Pancreas (tissue), 10 donors: ENCODE measurements around the gene EFCAB14. TPM values are rescaled to one million over a fixed set of nuclear protein-coding genes. Genes with fewer than 3 reads are reported as not detected.
A peak's percentile ranks its signal among the peaks of the same experiment; 100 is the strongest.

ENCODE experiments used
- ATAC-seq, 4 donors: fragments of 200-7000 bp; cut with Tn5 transposase; one replicate each; pipeline versions ENCODE4 v1.8.0 to v1.9.1; 2020; ENCODE audit warnings: mild to moderate bottlenecking in 4 of 4, moderate library complexity in 4 of 4
- DNase-seq, 6 donors: peaks; one replicate each; pipeline ENCODE4 v3.0.0-alpha.2; 2020
- FAIRE-seq: peaks from 2 replicates; lab custom pipeline; 2012; peaks lifted over from hg19 to GRCh38; lab: Jason Lieb, UNC
- H3K27ac ChIP-seq, 4 donors: fragments of 200-600 bp; sonication (generic); 1 replicate in 3 of 4; 2 replicates in 1 of 4; pipeline versions ENCODE4 v1.5.0 to v1.8.0; 2020
- H3K27me3 ChIP-seq, 4 donors: fragments of 200-600 bp; one replicate each; pipeline ENCODE4 v1.8.0; 2021
- H3K36me3 ChIP-seq, 3 donors: fragments of 200-600 bp; sonication (generic) in 1 of 3; one replicate each; pipeline versions ENCODE4 v1.5.0 to v1.8.0; 2020 to 2021
- H3K4me1 ChIP-seq, 3 donors: fragments of 200-600 bp; one replicate each; pipeline ENCODE4 v1.8.0; 2021
- H3K4me3 ChIP-seq, 4 donors: fragments of 200-600 bp; sonication (generic) in 2 of 4; one replicate each; pipeline versions ENCODE4 v1.5.0 to v1.8.0; 2020 to 2021
- H3K9me3 ChIP-seq, 4 donors: fragments of 200-600 bp; one replicate each; pipeline ENCODE4 v1.8.0; 2021
- WGBS, 2 donors: extraction: QIAGEN DNeasy Blood & Tissue Kit; methylation state at CpG; one replicate each; pipeline ENCODE4 v1.1.7; 2013; 5-methylcytosine and 5-hydroxymethylcytosine counted together
- intact Hi-C, 3 donors: fragments of 100-400 bp; cut with DNase I; formaldehyde crosslinking; loops; one replicate each; pipeline versions ENCODE4 v1.11.1 to v1.14.2; 2022
- polyA plus RNA-seq, 2 donors: library from polyadenylated mRNA; stranded (reverse); fragments of 200-250 nt; gene quantifications; one replicate each; pipeline ENCODE4 v1.2.3, GENCODE V29; 2013
- total RNA-seq, 6 donors: library from RNA; stranded (reverse); fragmentation: NEBNext Ultra II Directional in 4 of 6; extraction: Animal tissue kit (Norgen Biotek cat#: 25700) in 4 of 6; gene quantifications; one replicate each; pipeline versions ENCODE4 v1.2.1 to v1.2.4, GENCODE V29; 2021 to 2023
- TF ChIP-seq, protein P1 (sequence below), 4 donors: fragments of 200-600 bp; sonication (generic) in 3 of 4; IDR thresholded peaks; one replicate each; pipeline versions ENCODE4 v1.5.0 to v1.8.0; 2021; ENCODE audit warnings: antibody characterized with exemption in 4 of 4
- donor health status: healthy with polysubstance abuse.
- donor health status: DM: no; HTN: no; CAD: no; lungs with moderate emphysema.
- donor health status: DM: no; HTN: no; CAD: no.
- donor health status: control.
- donor health status: control.
- donor health status: Bipolar disorder and iron deficiency.
- donor health status: DM: yes; HTN: yes; CAD: no.
- donor health status: DM: no; HTN: no; CAD: no.
- donor health status: DM: no; HTN: no; CAD: no.
- donor health status: DM: yes; HTN: yes; CAD: no.

Gene EFCAB14, protein sequence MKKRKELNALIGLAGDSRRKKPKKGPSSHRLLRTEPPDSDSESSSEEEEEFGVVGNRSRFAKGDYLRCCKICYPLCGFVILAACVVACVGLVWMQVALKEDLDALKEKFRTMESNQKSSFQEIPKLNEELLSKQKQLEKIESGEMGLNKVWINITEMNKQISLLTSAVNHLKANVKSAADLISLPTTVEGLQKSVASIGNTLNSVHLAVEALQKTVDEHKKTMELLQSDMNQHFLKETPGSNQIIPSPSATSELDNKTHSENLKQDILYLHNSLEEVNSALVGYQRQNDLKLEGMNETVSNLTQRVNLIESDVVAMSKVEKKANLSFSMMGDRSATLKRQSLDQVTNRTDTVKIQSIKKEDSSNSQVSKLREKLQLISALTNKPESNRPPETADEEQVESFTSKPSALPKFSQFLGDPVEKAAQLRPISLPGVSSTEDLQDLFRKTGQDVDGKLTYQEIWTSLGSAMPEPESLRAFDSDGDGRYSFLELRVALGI
- total RNA-seq (10 to 100 TPM; 24.9 to 55.2 (median 31.9) TPM), polyA plus RNA-seq (10 to 100 TPM in 1 of 2 donors, 1 to 10 TPM in 1; 8.4 to 19.8 TPM)

DNA sequence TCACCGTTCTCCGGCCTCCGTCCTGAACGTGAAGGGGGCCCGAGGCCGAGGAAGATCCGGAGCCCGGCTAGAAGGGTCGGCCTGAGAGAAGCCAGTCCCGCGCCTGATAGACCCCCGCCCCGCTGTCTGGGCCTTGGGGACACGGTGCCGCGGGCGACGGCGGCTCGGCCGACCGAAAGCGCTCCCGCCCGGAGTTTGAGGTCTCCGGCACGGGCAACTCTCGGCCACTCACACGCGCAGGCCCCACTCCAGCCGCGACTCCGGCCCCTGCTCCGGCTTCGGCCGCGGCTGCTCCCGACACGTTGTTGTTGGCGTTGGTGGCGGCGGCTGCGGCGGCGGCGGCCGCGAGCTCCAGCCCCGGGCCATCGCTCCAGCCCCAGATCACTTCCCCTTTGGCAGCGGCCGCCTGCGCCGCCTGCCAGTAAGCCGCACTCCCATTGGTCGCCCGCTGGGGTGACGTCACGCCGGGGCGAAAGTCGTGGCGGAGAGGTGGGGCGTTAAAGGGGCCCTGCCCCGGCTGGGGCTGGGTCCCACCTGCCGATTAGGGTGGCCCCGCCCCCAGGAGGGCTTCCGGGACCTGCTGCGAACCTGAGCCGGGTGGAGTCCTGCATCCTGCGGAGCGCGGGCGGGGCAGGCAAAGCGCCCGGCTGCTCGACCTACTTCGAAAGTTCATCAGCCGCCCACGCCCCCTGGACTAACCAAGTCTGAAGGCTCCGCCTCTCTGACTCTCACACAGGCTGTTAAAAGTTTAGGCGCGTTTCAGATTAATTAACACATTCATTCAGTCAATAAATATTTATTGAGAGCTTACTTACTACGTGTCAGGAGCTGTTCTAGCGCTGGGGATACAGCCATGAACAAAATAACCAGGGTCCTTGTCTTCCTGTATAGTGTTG is at the start of gene EFCAB14:
Gene EFCAB14, minus strand, starts transcription at position 388 of the 896 bp plus-strand sequence. CDS start 1,027 bp downstream, outside the sequence.
- intact Hi-C loops, result no loop called here
- ATAC-seq (peak; percentile 97 to 99 (median 99)), DNase-seq (peak; percentile 97 to 100 (median 99)), FAIRE-seq (peak; percentile 73)
- WGBS, 2 donors, result 0% methylated on average over 57 to 85 of the region's 85 CpGs
- H3K27ac ChIP-seq, result peak within 1 kb of the TSS; percentile 67 to 80 (median 74)
- peaks cover 0 to 3% (median 0%) of the 10 kb centered on the region in 3 donors for H3K36me3 ChIP-seq
- peak within 1 kb of the TSS; percentile 82 to 98 (median 92) for H3K4me3 ChIP-seq
- no peaks in the 10 kb centered on the region for H3K27me3 ChIP-seq
- TF ChIP-seq, protein P1, sequence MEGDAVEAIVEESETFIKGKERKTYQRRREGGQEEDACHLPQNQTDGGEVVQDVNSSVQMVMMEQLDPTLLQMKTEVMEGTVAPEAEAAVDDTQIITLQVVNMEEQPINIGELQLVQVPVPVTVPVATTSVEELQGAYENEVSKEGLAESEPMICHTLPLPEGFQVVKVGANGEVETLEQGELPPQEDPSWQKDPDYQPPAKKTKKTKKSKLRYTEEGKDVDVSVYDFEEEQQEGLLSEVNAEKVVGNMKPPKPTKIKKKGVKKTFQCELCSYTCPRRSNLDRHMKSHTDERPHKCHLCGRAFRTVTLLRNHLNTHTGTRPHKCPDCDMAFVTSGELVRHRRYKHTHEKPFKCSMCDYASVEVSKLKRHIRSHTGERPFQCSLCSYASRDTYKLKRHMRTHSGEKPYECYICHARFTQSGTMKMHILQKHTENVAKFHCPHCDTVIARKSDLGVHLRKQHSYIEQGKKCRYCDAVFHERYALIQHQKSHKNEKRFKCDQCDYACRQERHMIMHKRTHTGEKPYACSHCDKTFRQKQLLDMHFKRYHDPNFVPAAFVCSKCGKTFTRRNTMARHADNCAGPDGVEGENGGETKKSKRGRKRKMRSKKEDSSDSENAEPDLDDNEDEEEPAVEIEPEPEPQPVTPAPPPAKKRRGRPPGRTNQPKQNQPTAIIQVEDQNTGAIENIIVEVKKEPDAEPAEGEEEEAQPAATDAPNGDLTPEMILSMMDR (IDR thresholded peaks at IDR 0.05), result no peak
- peaks cover 10 to 40% (median 16%) of the 10 kb centered on the region in 3 donors for H3K4me1 ChIP-seq
- no peaks in the 10 kb centered on the region for H3K9me3 ChIP-seq

DNA sequence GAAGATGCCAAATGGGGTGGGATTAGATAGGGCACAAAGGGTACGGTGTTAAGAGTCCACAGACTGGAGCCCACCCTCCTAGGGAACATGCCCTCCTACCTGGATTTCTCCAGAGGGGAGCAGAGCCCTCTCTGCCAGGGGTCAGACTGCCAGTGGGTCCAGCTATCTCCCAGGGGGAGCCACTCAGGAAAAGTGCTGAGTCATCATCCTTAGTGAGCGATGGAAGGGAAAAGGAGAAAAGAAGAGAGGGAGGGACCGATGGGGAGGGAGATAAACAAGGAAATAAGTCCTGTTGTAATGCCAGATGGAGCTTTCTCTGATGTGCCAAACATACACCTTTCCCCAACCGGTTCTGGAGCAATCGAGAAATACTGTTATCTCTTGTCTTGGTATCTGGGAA is 49.5 kb upstream of the EFCAB14 start:
- H3K4me3 ChIP-seq, result no peak overlapping the region
- ATAC-seq (no peak), FAIRE-seq (no peak), DNase-seq (no peak)
- no peak overlapping the region for H3K27ac ChIP-seq
- H3K27me3 ChIP-seq, result no peaks in the 10 kb centered on the region
- no peaks in the 10 kb centered on the region for H3K9me3 ChIP-seq
- intact Hi-C loops, result no loop called here
- 77 to 79% methylated on average over 5 of the region's 5 CpGs for WGBS, 2 donors
- H3K4me1 ChIP-seq, result no peaks in the 10 kb centered on the region
- TF ChIP-seq, protein P1 (IDR thresholded peaks at IDR 0.05), result no peak
- no peaks in the 10 kb centered on the region for H3K36me3 ChIP-seq

DNA sequence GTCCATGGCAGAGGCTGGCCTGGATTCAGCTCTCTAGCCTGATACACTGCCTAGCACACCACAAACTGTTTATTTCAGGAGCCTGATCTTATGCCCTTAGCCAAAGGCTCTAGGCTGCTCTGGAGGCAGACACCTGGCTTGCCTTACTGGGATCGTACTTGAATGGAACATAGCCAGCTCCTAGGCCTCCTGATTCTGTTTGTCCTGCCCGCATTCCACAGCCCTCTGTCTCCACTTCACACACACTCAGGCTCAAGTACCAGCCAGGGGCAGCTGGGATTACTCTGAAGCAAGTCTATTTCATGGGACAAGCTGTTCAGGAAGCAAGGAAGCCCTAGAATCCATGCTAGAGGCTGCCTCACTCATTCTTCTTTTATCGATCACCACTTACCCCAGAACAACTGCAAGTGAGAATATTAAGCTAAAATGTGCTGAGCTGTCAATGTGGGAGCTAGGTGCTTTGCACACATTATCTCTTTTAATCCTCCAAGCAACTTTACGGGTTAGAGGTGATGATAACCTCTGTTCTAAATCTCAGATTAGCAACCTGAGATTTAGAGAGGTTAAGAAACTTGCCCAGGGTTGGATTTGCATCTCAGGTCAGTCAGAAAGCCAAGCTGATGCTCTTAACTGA is 48.9 kb upstream of the EFCAB14 start:
- TF ChIP-seq, protein P1 (IDR thresholded peaks at IDR 0.05), result no peak
- Histone ChIP-seq H3K27me3 (no peaks in the 10 kb centered on the region), H3K36me3 (no peaks in the 10 kb centered on the region), H3K27ac (no peak overlapping the region), H3K4me1 (no peaks in the 10 kb centered on the region), H3K9me3 (no peaks in the 10 kb centered on the region), H3K4me3 (no peak overlapping the region)
- intact Hi-C loops, result no loop called here
- ATAC-seq (no peak), DNase-seq (no peak), FAIRE-seq (no peak)
- WGBS, 2 donors, result 40 to 50% methylated on average over 4 of the region's 4 CpGs

DNA sequence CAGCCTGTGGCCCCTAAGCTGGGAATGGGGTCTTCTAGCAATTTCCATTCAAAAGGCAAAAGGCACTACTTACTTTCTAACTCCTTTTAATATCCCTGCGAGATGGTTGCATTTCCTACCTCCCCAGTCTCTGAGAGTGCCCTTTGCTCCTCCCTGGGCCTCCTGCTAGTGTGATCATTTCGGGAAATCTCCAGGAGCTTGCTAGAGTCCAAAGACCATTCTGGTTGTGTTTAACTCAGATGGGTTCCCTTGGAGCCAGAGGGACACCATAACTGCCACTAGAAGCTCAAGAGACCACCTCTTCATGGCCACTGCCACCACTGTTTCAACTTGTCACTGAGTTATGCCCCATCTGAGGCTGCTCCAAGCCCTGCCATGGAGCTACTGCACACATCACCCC is 45.5 kb upstream of the EFCAB14 start:
- FAIRE-seq, result no peak
- no peak for DNase-seq

More for the DNA sequence above, 45.5 kb upstream of the EFCAB14 start:
- Histone ChIP-seq H3K4me1 (no peaks in the 10 kb centered on the region), H3K9me3 (no peaks in the 10 kb centered on the region), H3K4me3 (no peak overlapping the region), H3K27ac (no peak overlapping the region), H3K27me3 (no peaks in the 10 kb centered on the region), H3K36me3 (no peaks in the 10 kb centered on the region)
- ATAC-seq, result no peak
- intact Hi-C loops, result no loop called here
- 62 to 83% methylated on average over 2 of the region's 2 CpGs for WGBS, 2 donors
- TF ChIP-seq, protein P1 (IDR thresholded peaks at IDR 0.05), result no peak
